T1000 (cell line): ENCODE measurements around the gene XKR8.

Experiments used
- DNase-seq: peaks from one replicate; lab custom pipeline; 2025; ENCODE audit warnings: mixed read lengths; lab: John Stamatoyannopoulos, UW

Gene XKR8, protein sequence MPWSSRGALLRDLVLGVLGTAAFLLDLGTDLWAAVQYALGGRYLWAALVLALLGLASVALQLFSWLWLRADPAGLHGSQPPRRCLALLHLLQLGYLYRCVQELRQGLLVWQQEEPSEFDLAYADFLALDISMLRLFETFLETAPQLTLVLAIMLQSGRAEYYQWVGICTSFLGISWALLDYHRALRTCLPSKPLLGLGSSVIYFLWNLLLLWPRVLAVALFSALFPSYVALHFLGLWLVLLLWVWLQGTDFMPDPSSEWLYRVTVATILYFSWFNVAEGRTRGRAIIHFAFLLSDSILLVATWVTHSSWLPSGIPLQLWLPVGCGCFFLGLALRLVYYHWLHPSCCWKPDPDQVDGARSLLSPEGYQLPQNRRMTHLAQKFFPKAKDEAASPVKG

DNA sequence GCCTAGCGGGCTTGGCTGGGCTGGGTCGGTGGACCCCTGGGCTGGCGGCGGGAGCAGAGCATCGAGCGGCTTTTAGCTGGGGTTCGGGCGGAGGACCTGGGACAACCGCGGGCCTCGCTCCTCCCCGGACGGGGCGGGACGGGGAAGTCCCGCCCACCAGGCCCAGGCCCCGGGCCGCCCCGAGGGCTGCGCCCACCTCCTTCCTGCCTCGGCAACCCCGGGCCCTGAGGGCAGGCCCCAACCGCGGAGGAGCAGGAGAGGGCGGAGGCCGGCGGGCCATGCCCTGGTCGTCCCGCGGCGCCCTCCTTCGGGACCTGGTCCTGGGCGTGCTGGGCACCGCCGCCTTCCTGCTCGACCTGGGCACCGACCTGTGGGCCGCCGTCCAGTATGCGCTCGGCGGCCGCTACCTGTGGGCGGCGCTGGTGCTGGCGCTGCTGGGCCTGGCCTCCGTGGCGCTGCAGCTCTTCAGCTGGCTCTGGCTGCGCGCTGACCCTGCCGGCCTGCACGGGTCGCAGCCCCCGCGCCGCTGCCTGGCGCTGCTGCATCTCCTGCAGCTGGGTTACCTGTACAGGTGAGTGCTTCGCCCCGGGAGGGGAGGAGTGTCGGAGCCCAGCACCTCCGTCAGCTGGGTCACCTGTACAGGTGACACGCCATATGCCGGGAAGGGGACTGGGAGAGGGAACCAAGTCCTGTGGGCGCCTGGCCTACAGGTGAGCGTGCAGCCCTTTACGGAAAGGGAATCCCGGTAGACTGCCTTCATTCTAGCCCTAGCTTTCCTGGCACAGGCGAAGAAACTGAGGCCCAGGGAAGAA is at the start of gene XKR8:
TSS of gene XKR8 (plus strand) at position 182 of the 812 bp plus-strand sequence. CDS start at position 279, 97 bp downstream.
- peak; percentile 75 for DNase-seq

- DNase-seq = no peak
Observed at GRCh38 chr1:27912429-27912828, 47.3 kb upstream of the XKR8 start.

GRCh38 chr1:27915082-27915575 is 44.6 kb upstream of the XKR8 start:
- no peak for DNase-seq

GRCh38 chr1:27922272-27922671 is 37.5 kb upstream of the XKR8 start:
- DNase-seq = no peak

DNA sequence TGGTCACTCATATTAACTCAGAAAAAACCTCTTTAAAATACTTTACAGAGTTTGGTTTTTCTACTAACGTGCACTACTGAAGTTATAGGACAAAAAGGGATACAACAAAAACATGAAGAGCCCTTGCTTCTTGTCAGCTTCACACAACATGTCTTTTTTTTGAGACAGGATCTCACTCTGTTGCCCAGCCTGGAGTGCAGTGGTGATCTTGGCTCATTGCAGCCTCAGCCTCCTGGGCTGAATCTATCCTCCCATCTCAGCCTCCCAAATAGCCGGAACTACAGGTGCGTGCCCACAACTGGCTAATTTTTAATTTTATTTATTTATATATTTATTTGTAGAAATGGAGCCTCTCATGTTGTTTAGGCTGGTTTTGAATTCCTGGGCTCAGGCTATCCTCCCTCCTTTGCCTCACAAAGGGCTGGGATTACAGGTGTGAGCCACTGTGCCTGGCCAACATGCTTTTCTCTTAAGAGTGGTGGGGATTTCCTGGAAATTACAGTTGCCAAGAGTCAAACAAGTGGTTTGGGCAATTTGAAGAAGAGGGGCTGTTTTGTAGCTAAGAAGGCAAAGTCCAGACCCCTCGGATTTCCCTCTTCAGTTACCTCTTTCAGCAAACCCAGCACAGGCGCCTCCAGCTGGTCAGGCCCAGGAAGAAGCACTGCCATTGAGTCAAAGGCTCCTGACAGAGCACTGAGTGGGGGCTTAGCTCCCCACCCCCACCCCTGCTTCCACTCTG is 31.4 kb upstream of the XKR8 start:
- no peak for DNase-seq

DNA sequence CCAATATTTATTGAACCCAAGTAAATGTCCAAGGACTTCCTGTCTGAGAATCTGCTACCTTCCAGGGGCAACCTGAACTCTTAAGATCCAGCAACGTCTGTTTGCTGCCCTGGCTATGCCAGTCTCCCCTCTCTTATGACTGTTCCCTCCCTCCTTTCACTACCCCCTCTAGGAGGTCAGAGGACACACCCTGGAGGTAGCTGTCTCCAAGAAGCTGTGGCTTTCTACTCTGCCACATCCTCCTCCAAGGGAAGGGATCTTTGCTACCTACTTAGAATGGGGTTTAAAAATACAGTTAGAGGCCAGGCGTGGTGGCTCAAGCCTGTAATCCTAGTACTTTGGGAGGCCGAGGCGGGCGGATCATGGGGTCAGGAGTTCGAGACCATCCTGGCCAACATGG is 28.6 kb upstream of the XKR8 start:
- DNase-seq = no peak

DNA sequence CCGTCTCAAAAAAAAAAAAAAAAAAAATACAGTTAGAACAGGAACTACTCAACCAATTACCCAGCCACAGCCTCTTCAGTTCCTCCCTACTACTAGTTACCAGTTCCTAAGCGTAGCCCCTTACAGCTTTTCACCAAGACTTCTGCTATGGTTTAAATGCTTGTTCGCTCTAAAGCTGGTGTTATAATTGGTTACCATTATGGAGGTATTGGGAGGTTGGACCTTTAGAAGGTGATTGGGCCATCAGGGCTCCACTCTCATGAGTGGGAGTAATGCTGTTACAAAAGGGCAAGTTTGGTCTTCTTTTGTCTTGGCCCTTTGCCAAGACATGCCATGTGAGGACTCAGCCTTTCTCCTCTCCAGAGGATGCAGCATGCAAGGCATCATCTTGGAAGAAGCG is 28.0 kb upstream of the XKR8 start:
- no peak for DNase-seq

DNA sequence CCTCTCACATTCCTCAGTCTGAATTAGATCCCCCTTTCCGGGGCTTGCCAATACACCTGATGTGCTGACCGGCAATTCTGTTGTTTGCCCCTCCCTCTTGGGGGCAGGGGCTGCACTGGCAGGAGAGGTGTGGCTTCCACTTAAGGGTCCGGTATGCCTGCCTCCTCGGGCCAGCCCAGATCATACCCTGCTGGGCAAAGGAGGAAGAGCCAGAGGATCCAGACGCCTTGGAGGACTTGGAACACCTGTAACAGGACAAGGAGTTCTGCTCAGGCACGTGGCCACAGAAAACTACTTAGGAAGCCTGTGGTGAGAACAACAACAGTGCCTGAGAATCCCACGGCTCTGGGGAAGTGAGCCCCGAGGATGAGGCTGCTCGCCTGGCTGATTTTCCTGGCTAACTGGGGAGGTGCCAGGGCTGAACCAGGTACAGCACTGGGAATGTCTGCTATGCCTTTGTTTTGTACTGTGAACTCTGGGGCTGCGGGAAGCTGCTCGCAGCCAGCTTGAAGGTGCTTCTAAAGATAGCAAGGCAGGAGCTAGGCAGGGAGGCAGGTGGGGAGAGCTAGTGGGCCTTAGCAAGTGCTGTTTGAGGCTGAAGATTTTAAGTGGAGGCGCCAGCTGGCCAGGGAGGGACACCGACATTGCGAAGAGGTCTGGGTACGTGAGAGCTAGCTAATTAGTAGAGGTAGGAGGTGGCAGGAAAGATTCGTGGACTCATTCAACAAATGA is 24.8 kb upstream of the XKR8 start, which contains the start of gene SMPDL3B:
TSS of gene SMPDL3B (plus strand) at position 183 of the 732 bp plus-strand sequence. CDS start at position 367, 184 bp downstream.
- DNase-seq = no peak

- DNase-seq = no peak
Observed at GRCh38 chr1:27935721-27936120, 24.1 kb upstream of the XKR8 start.

GRCh38 chr1:27936370-27936769 is 23.4 kb upstream of the XKR8 start:
- no peak for DNase-seq

DNA sequence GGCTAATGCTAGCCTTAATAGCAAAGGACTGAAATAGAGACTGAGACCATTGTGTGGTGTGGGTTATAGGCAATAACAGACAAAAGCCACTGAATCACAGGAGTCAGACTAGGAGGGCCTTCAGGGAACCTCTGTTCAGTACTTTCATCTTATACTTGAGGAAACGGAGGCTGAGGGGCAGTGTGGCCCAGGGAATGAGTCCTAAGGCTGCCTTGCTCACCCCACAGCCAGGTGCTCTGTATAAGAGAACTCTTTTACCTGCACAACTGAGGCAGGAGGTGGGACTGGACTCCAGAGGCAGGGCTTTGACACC is 22.3 kb upstream of the XKR8 start:
- DNase-seq = no peak

GRCh38 chr1:27938488-27938887 is 21.3 kb upstream of the XKR8 start:
- DNase-seq = no peak

DNA sequence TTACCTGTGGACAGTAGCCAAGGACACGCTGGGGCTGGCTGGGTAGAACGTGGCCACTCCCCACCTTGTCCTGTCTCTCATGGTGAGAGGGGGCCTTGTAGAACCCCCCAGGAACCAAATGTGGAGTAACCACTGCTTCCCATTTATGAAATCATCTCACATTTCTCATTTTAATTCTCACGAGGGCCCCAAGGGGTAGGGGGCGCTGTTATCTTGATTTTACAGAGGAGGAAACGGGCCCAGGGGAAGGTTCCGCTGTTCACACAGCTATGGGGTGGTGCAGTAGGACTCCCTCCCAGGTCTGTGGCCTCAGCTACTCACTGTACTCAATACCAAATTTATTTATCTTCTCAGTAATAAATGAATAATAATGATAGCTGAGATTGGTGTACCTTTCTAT is 19.5 kb upstream of the XKR8 start:
- DNase-seq = no peak

DNA sequence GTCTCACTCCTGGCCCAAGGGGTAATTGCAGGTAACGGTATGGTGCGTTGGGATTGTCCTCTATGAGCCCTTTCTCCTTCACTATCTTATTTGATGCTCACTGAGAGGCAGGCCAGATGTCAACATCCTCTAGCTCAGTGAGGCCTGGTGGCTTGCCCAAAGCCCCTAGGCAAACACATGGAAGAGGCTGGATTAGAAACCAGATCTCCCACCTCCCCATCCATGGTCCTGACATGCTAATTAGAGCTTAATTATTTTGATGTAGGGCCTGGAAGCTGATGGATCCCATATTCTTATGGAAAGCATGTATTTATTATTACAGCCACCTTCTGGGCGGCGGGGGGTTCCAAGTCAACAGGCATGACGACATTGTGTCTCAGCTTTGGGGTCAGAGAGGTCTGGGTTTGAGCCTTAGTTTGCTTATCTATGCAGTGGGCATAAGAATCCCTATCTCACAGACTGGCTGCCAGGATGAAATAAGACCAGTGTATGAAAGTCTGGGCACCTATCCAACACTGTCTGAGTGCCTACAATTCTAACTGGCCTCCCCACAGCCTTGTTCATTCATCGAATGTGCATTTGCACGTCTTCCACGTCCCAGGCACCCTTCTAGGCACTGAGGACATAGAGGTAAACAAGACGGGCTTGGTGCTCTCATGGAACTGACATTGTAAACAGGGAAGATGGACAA is 18.8 kb upstream of the XKR8 start:
- no peak for DNase-seq

DNA sequence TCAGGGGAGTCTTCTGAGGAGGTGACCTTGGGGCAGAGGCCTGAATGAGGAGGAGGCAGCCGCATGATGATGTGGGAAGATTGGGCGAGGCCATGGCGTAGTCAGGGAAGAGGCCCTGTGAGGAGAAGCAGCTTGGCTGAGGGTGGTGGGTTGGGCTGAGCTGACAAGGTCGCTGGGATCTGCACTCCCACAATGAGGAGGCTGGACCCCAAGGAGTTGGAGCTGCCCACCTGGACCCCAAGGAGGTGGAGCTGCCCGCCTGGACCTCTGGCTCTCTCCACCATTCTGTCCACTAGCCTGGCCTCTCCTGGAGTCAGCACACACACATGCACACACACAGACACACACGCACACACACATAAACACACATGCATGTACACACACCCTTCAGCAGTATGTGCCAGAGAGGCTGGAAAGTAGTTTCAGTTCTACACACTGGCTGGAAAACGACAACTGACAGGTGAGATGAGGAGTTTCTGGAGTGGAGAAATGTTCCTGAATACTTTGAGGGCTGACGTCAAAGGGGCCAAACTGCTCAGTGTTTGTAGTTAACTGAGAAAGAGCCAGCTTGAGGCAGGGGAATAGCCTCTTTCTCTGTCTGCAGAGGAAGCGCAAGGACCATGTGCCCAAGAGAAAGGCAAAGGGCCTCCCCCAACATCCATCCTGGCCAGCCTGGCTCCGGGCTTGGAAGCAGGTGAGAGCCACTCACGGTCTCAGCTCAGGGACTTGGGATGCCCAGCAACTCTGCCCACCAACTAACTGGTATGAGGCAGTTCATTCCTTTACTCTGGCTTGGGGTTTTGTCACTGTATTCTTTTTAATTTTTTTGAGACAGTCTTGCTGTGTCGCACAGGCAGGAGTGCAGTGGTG is 17.9 kb upstream of the XKR8 start:
- DNase-seq = no peak

DNA sequence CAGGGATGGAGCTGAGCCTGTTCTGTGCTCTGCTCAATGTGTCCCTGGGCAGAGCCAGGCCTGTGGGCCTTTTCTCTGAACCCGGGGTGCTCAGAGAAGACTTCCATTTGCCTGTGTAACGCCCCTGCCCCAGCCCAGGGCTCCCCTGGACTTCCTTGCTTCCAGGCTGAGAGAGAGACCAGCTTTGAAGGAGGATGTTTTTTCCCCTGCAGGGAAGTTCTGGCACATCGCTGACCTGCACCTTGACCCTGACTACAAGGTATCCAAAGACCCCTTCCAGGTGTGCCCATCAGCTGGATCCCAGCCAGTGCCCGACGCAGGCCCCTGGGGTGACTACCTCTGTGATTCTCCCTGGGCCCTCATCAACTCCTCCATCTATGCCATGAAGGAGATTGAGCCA is 14.8 kb upstream of the XKR8 start:
- DNase-seq = no peak

- DNase-seq = no peak
Observed at GRCh38 chr1:27949027-27949426, 10.7 kb upstream of the XKR8 start.

DNA sequence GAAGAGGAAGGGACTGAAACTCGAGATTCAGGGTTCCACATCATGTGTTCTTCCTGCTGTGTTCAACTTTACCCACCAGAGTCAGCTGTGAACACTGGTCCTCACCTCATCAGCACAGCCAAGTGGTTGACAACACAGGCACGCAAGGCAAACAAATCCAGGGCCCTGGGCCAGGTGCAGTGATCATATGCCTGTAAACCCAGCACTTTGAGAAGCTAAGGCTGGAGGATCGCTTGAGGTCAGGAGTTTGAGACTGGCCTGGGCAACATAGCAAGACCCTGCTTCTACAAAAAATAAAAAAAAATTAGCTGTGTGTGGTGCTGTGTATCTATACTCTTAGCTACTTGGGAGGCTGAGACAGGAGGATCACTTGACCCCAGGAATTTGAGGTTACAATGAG is 8.4 kb upstream of the XKR8 start:
- DNase-seq = no peak

GRCh38 chr1:27952147-27952546 is 7.6 kb upstream of the XKR8 start:
- no peak for DNase-seq

- DNase-seq = no peak
Observed at GRCh38 chr1:27954186-27954585, 5.6 kb upstream of the XKR8 start.
